ENCODE measurements around the gene ZNF620. TPM values are rescaled to one million over a fixed set of nuclear protein-coding genes. Genes with fewer than 3 reads are reported as not detected.

The ZNF620 gene
- total RNA-seq, 4 donors from 2014 or later, result 0.51 to 1.0 (median 0.76) TPM

- no peak overlapping the region for H3K4me3 ChIP-seq (ENCODE audit: low read depth, poor library complexity, severe bottlenecking)
- DNase-seq (ENCODE audit: low spot score in 2 of 2), result no peak
- 87 to 89% methylated on average over 5 of the region's 5 CpGs for WGBS, 2 donors
- intact Hi-C loops (cut with DNase I; ENCODE audit: low total_unique reads), result no loop called here
- TF ChIP-seq CTCF (IDR thresholded peaks at IDR 0.05), result no peak
- TF ChIP-seq POLR2A (IDR thresholded peaks at IDR 0.05), result no peak
Observed at GRCh38 chr3:40490916-40491315, 14.9 kb upstream of the ZNF620 start.

DNA sequence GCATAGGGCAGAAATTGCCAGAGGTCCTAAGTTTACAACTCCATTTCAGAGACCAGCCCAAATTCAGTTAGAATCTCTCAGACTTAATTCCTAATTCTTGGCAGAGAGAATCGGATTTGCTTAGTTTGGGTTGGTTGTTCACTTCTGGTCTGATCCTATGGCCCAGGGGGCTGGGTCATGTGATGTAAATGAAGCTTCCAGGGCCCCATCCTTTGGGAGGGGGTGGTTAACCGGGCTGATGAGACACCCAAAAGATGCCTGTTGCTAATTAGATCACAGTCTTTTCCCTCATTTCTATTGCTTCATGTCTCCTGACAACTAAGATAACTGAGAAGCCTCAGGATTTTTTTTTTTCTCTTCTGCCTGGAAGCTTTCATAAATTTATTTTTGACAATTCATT lies 11.1 kb upstream of the ZNF620 start:
- TF ChIP-seq CTCF (IDR thresholded peaks at IDR 0.05) (no peak), POLR2A (IDR thresholded peaks at IDR 0.05) (no peak)
- WGBS, 2 donors, result 13 to 35% methylated on average over 2 of the region's 2 CpGs
- no peak for DNase-seq (ENCODE audit: low spot score in 2 of 2)
- intact Hi-C loops (cut with DNase I; ENCODE audit: low total_unique reads), result no loop called here
- H3K4me3 ChIP-seq (ENCODE audit: low read depth, poor library complexity, severe bottlenecking), result no peak overlapping the region

DNA sequence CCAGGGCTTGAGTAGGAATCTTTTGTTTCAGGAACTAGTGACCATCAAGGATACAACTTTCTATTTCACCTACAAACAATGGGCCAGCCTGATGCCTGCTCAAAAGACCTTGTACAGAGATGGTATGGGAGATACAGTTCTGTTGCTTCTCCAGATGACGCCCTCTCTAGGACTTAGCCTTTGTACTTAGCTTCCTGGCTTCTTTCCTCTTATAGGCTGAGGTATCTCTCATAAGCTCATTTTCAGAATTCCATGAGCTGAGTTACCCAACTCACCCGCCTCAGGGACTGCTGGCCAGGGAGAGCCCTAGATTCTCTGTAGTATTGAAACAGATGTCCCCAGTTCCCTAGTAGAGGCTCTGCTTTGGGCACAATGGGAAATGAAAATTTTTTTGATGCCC lies 8.6 kb upstream of the ZNF620 start:
- DNase-seq (ENCODE audit: low spot score in 2 of 2), result no peak
- TF ChIP-seq POLR2A (IDR thresholded peaks at IDR 0.05), result no peak
- no peak for TF ChIP-seq CTCF (IDR thresholded peaks at IDR 0.05)
- intact Hi-C loops (cut with DNase I; ENCODE audit: low total_unique reads), result no loop called here
- H3K4me3 ChIP-seq (ENCODE audit: low read depth, poor library complexity, severe bottlenecking), result no peak overlapping the region
- 89 to 100% methylated on average over 2 of the region's 2 CpGs for WGBS, 2 donors

DNA sequence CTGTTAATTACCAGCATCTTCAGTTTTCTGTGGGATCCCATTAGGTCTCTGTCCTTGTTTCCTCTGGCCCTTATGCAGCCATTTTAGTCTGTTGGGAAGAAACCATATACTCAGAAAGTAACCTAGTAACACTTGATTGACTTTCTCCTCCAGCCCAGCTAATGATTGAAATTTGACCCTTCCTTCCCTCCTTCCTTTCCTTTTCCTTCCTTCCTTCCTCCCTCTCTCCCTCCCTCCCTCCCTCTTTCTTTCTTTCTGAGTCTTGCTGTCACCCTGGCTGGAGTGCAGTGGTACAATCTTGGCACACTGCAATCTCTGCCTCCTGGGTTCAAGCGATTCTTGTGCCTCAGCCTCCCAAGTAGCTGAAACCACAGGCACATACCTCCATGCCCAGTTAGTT lies 5.9 kb upstream of the ZNF620 start:
- H3K4me3 ChIP-seq (ENCODE audit: low read depth, poor library complexity, severe bottlenecking), result no peak overlapping the region
- no peak for TF ChIP-seq CTCF (IDR thresholded peaks at IDR 0.05)
- TF ChIP-seq POLR2A (IDR thresholded peaks at IDR 0.05), result no peak
- 88 to 96% methylated on average over 1 of the region's 1 CpG for WGBS, 2 donors
- no peak for DNase-seq (ENCODE audit: low spot score in 2 of 2)
- intact Hi-C loops (cut with DNase I; ENCODE audit: low total_unique reads), result no loop called here

DNA sequence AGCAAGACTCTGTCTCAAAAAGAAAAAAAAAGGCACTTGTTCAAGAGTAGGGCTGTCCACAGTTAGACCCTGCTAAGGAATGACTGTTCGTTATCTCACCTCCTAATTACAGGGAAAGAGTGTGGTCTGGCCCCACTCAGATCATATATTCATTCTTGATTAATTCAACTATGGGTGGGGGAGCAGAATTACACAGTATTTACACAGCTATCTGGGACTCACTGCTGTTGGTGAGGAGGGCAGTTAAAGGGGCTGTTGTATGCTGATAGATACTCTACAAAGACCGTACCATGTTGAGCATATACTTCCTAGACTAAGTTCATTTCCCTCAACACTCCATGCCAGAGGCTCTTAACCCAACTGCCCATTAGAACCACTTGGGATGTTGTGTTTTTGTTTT lies 3.8 kb upstream of the ZNF620 start:
- TF ChIP-seq POLR2A (IDR thresholded peaks at IDR 0.05), result no peak
- DNase-seq (ENCODE audit: low spot score in 2 of 2), result no peak
- intact Hi-C loops (cut with DNase I; ENCODE audit: low total_unique reads), result no loop called here
- 92 to 98% methylated on average over 2 of the region's 2 CpGs for WGBS, 2 donors
- no peak overlapping the region for H3K4me3 ChIP-seq (ENCODE audit: low read depth, poor library complexity, severe bottlenecking)

DNA sequence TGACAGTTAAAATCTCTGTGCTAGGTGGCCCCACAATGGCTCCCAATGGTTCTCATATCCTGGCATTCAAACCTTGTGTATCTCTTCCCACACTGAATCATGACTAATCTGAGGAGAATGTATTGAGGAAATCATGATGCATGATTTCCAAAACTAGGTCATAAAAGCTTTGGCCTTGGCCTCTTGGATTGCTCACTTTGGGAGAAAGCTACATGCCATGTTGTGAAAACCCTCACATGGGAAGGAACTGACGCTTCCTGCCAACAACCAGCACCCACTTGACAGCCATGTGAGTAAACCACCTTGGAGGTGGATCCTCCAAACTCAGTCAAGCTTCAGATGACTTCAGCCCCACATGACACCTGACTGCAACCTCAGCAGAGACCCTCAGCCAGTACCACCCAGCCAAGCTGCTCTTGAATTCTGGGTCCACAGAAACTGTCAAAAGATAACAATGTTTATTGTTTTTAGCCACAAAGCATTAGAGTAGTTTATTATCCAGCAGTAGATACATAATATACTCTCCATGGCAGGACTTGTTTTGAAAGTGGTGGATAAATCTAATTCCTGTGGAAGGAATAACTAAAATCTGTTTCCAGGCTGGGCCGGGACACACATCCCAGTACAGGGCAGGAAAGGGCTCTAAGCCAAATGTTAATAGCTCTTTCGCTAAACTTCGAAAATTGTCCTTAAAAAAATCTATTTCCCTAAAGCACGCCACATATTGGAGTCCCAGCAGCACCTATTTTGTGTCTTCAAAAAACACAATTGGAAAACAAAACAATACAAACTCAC lies 1.0 kb upstream of the ZNF620 start:
- peak in 1 of 2 donors; percentile 53 for DNase-seq (ENCODE audit: low spot score in 2 of 2)
- intact Hi-C loops (cut with DNase I; ENCODE audit: low total_unique reads), result no loop called here
- no peak overlapping the region for H3K4me3 ChIP-seq (ENCODE audit: low read depth, poor library complexity, severe bottlenecking)
- TF ChIP-seq POLR2A (IDR thresholded peaks at IDR 0.05) (no peak), CTCF (IDR thresholded peaks at IDR 0.05) (no peak)
- whole genome bisulfite sequencing, 2 donors, result 52 to 60% methylated on average over 5 of the region's 5 CpGs
